Activated gamma-delta T cell treated with Interleukin-2 at 50 U/mL for 16 hours (primary cell): ENCODE data around the gene GON4L.
"Not testable (repeated sequence)": the region's sequence is repeated elsewhere in the genome, so short reads cannot be mapped to it uniquely, and the experiment has no call there.

Experiments
- DNase-seq: peaks from one replicate; pipeline ENCODE4 v3.0.0-alpha.2; 2020

GON4L gene

GRCh38 chr1:155856975-155857930 is at the start of gene GON4L:
GON4L (minus strand) TSS chr1:155857214; CDS start chr1:155853780, 3,434 bp downstream.
- peak; percentile 87 for DNase-seq

- no peak for DNase-seq
Measured at GRCh38 chr1:155904261-155904660, 47.2 kb upstream of the GON4L start.

- no peak for DNase-seq
Measured at GRCh38 chr1:155900161-155900560, 43.1 kb upstream of the GON4L start.

GRCh38 chr1:155899683-155900082 is 42.7 kb upstream of the GON4L start:
- DNase-seq, result no peak

GRCh38 chr1:155898888-155899287 is 41.9 kb upstream of the GON4L start:
- DNase-seq, result no peak

GRCh38 chr1:155897746-155898145 is 40.7 kb upstream of the GON4L start:
- DNase-seq, result no peak

- not testable (repeated sequence) for DNase-seq
Measured at GRCh38 chr1:155896476-155896875, 39.5 kb upstream of the GON4L start.

- DNase-seq, result not testable (repeated sequence)
Measured at GRCh38 chr1:155895617-155896016, 38.6 kb upstream of the GON4L start.

- DNase-seq, result peak; percentile 5
Measured at GRCh38 chr1:155893389-155894142, 36.6 kb upstream of the GON4L start.

- no peak for DNase-seq
Measured at GRCh38 chr1:155892796-155893195, 35.8 kb upstream of the GON4L start.

GRCh38 chr1:155890251-155890650 is 33.2 kb upstream of the GON4L start:
- DNase-seq, result no peak

GRCh38 chr1:155889566-155889965 is 32.6 kb upstream of the GON4L start:
- no peak for DNase-seq

GRCh38 chr1:155888481-155888880 is 31.5 kb upstream of the GON4L start:
- DNase-seq, result no peak

GRCh38 chr1:155884982-155885381 is 28.0 kb upstream of the GON4L start:
- DNase-seq, result no peak

GRCh38 chr1:155884031-155884960 is 27.3 kb upstream of the GON4L start:
- no peak for DNase-seq

GRCh38 chr1:155882766-155883165 is 25.8 kb upstream of the GON4L start:
- no peak for DNase-seq

GRCh38 chr1:155882235-155882634 is 25.2 kb upstream of the GON4L start:
- no peak for DNase-seq

GRCh38 chr1:155880950-155881349 is 23.9 kb upstream of the GON4L start:
- DNase-seq, result no peak

GRCh38 chr1:155880251-155880650 is 23.2 kb upstream of the GON4L start:
- no peak for DNase-seq

- DNase-seq, result no peak
Measured at GRCh38 chr1:155877945-155878344, 20.9 kb upstream of the GON4L start.

- no peak for DNase-seq
Measured at GRCh38 chr1:155873860-155874259, 16.8 kb upstream of the GON4L start.

GRCh38 chr1:155872527-155872926 is 15.5 kb upstream of the GON4L start:
- no peak for DNase-seq

- DNase-seq, result no peak
Measured at GRCh38 chr1:155871390-155871789, 14.4 kb upstream of the GON4L start.
